HCT116 (cell line): ENCODE results near the gene SYDE1. TPM values are rescaled to one million over a fixed set of nuclear protein-coding genes. Genes with fewer than 3 reads are reported as not detected.

Experiments
- ATAC-seq: fragments of 200-7000 bp; cut with Tn5 transposase; 2 replicates; pipeline ENCODE4 v1.9.1; 2020; ENCODE audit warnings: mild to moderate bottlenecking, moderate library complexity
- BruUV-seq: library from RNA; stranded (reverse); fragments of 400-500 nt; replicated peaks from 2 replicates; lab custom pipeline; 2021; lab: Mats Ljungman, UMichigan
- CTCF ChIA-PET: fragments of 300-600 bp; sonication (Branson Sonifier 250); formaldehyde crosslinking; loops from one replicate; lab custom pipeline; 2021; ENCODE audit warnings: antibody characterized with exemption; lab: Charles Lee
- POLR2A ChIA-PET: fragments of 300-600, 350-600 bp; sonication (Branson Sonifier 250); formaldehyde crosslinking; loops from one replicate; lab custom pipeline; 2021; ENCODE audit warnings: antibody characterized with exemption; lab: Charles Lee
- RAD21 ChIA-PET, 2 experiments: fragments of 300-600 bp; sonication (Branson Sonifier 250); formaldehyde crosslinking; loops; one replicate each; lab custom pipeline; 2023; ENCODE audit warnings: low total read pairs in 2 of 2; ENCODE audit not compliant: uncharacterized antibody in 2 of 2, unreplicated experiment in 2 of 2, low non-redundant PET in 1 of 2; lab: Charles Lee
- DNase-seq: peaks from one replicate; pipeline ENCODE4 v3.0.0-alpha.2; 2010; ENCODE audit warnings: low read depth, low spot score
- H2AFZ ChIP-seq: fragments of 200-600 bp; shearing (Covaris generic), sonication (generic); 2 replicates; pipeline ENCODE4 v1.6.1; 2017; ENCODE audit warnings: low read depth, mixed run types, mixed read lengths, antibody characterized with exemption, low read length; ENCODE audit not compliant: poor library complexity, severe bottlenecking
- H3K27ac ChIP-seq: 2 replicates; pipeline ENCODE4 v1.5.1; 2012; ENCODE audit warnings: low read depth, low read length
- H3K27me3 ChIP-seq: fragments of 200-600 bp; sonication (generic); 2 replicates; pipeline ENCODE4 v1.6.1; 2016; ENCODE audit warnings: mixed run types, low read length, mixed read lengths; ENCODE audit not compliant: insufficient read depth
- H3K36me3 ChIP-seq, 2 experiments: fragments of 200-500 bp in 1 of 2; fragments of 200-600 bp in 1 of 2; sonication (Bioruptor generic) in 1 of 2; sonication (generic) in 1 of 2; 2 replicates each; pipeline versions ENCODE4 v1.5.1 to v1.6.1; 2014 to 2016; ENCODE audit warnings: low read length in 2 of 2, inconsistent platforms in 1 of 2, mixed read lengths in 1 of 2, mixed run types in 1 of 2; ENCODE audit not compliant: insufficient read depth in 2 of 2, control insufficient read depth in 1 of 2
- H3K4me1 ChIP-seq, 2 experiments: fragments of 200-600 bp in 1 of 2; sonication (generic) in 1 of 2; 2 replicates each; pipeline versions ENCODE4 v1.5.1 to v1.6.1; 2012 to 2017; ENCODE audit warnings: low read length in 2 of 2, inconsistent platforms in 1 of 2, mild to moderate bottlenecking in 1 of 2, mixed read lengths in 1 of 2, mixed run types in 1 of 2, moderate library complexity in 1 of 2; ENCODE audit not compliant: insufficient read depth in 2 of 2, control insufficient read depth in 1 of 2
- H3K4me2 ChIP-seq: fragments of 200-600 bp; sonication (generic); 2 replicates; pipeline ENCODE4 v1.6.1; 2017; ENCODE audit warnings: mixed run types, low read length, mixed read lengths
- H3K4me3 ChIP-seq, 2 experiments: fragments of 200-600 bp in 1 of 2; sonication (generic) in 1 of 2; replicated peaks in 1 of 2; 2 replicates each; pipeline ENCODE4 v1.5.1; 2011 to 2016; ENCODE audit warnings: low read length in 2 of 2, control low read depth in 1 of 2, low read depth in 1 of 2, mild to moderate bottlenecking in 1 of 2, mixed read lengths in 1 of 2, mixed run types in 1 of 2
- H3K79me2 ChIP-seq: fragments of 200-600 bp; sonication (generic); 2 replicates; pipeline ENCODE4 v1.6.1; 2017; ENCODE audit warnings: mild to moderate bottlenecking, mixed run types, low read length, moderate library complexity, mixed read lengths; ENCODE audit not compliant: insufficient read depth
- H3K9ac ChIP-seq: fragments of 200-600 bp; sonication (generic); 2 replicates; pipeline ENCODE4 v1.6.1; 2016; ENCODE audit warnings: low read length, mixed read lengths
- H3K9me2 ChIP-seq: fragments of 200-600 bp; sonication (generic), shearing (Covaris generic); 2 replicates; pipeline ENCODE4 v1.6.1; 2017; ENCODE audit warnings: mixed run types, mild to moderate bottlenecking, moderate library complexity; ENCODE audit not compliant: insufficient read depth
- H3K9me3 ChIP-seq, 2 experiments: fragments of 200-500 bp in 1 of 2; fragments of 200-600 bp in 1 of 2; sonication (Bioruptor generic) in 1 of 2; sonication (generic) in 1 of 2; 2 replicates each; pipeline ENCODE4 v1.6.1; 2014 to 2017; ENCODE audit warnings: low read length in 2 of 2, mixed read lengths in 2 of 2, inconsistent platforms in 1 of 2, low read depth in 1 of 2, mild to moderate bottlenecking in 1 of 2, mixed run types in 1 of 2, moderate library complexity in 1 of 2; ENCODE audit not compliant: control insufficient read depth in 1 of 2, insufficient read depth in 1 of 2
- H4K20me1 ChIP-seq: fragments of 200-600 bp; sonication (generic), shearing (Covaris generic); 2 replicates; pipeline ENCODE4 v1.6.1; 2017; ENCODE audit warnings: mixed run types, mild to moderate bottlenecking, moderate library complexity; ENCODE audit not compliant: insufficient read depth
- ATF3 ChIP-seq: IDR thresholded peaks from 2 replicates; pipeline ENCODE4 v1.6.1; 2012
- CBX3 ChIP-seq: IDR thresholded peaks from 2 replicates; pipeline ENCODE4 v1.6.1; 2012; ENCODE audit warnings: low read depth
- CEBPB ChIP-seq: IDR thresholded peaks from 2 replicates; pipeline ENCODE4 v1.6.1; 2012; ENCODE audit warnings: low read depth
- CTCF ChIP-seq, 3 experiments: fragments of 200-600 bp in 1 of 3; sonication (generic) in 1 of 3; IDR thresholded peaks in 2 of 3; conservative IDR thresholded peaks in 1 of 3; 2 replicates each; pipeline ENCODE4 v1.5.1; 2012 to 2017; ENCODE audit warnings: low read depth in 2 of 3, low read length in 2 of 3, antibody characterized with exemption in 1 of 3, borderline replicate concordance in 1 of 3, control low read depth in 1 of 3, mild to moderate bottlenecking in 1 of 3, mixed read lengths in 1 of 3, mixed run types in 1 of 3, moderate library complexity in 1 of 3; ENCODE audit not compliant: insufficient read depth in 1 of 3
- EGR1 ChIP-seq: IDR thresholded peaks from 2 replicates; pipeline ENCODE4 v1.6.1; 2012; ENCODE audit warnings: low read depth
- EZH2 ChIP-seq: fragments of 200-600 bp; sonication (generic); IDR thresholded peaks from 2 replicates; pipeline ENCODE4 v1.6.1; 2017; ENCODE audit warnings: antibody characterized with exemption, mixed run types
- EZH2phosphoT487 ChIP-seq: fragments of 200-600 bp; IDR thresholded peaks from 2 replicates; pipeline ENCODE4 v1.6.1; 2018; ENCODE audit warnings: antibody characterized with exemption, borderline replicate concordance
- FOSL1 ChIP-seq: IDR thresholded peaks from 2 replicates; pipeline ENCODE4 v1.6.1; 2012; ENCODE audit warnings: low read depth
- JUND ChIP-seq: IDR thresholded peaks from 2 replicates; pipeline ENCODE4 v1.6.1; 2012
- MAX ChIP-seq: IDR thresholded peaks from 2 replicates; pipeline ENCODE4 v1.6.1; 2012
- POLR2A ChIP-seq: IDR thresholded peaks from 2 replicates; pipeline ENCODE4 v1.7.0; 2011; ENCODE audit warnings: borderline replicate concordance; ENCODE audit not compliant: insufficient read depth, insufficient read length; ENCODE audit errors: extremely low read depth
- POLR2AphosphoS5 ChIP-seq: IDR thresholded peaks from 2 replicates; pipeline ENCODE4 v1.6.1; 2011; ENCODE audit warnings: mild to moderate bottlenecking, low read depth, low read length, moderate library complexity
- RAD21 ChIP-seq: IDR thresholded peaks from 2 replicates; pipeline ENCODE4 v1.6.1; 2012; ENCODE audit warnings: low read depth, mild to moderate bottlenecking
- REST ChIP-seq: IDR thresholded peaks from 2 replicates; pipeline ENCODE4 v1.6.1; 2012; ENCODE audit warnings: low read depth
- SIN3A ChIP-seq: IDR thresholded peaks from 2 replicates; pipeline ENCODE4 v1.6.1; 2012; ENCODE audit warnings: low read depth
- SP1 ChIP-seq: IDR thresholded peaks from 2 replicates; pipeline ENCODE4 v1.6.1; 2012; ENCODE audit warnings: low read depth
- SRF ChIP-seq: IDR thresholded peaks from 2 replicates; pipeline ENCODE4 v1.6.1; 2012; ENCODE audit warnings: low read depth
- TCF7L2 ChIP-seq: IDR thresholded peaks from 2 replicates; pipeline ENCODE4 v1.7.0; 2011; ENCODE audit warnings: borderline replicate concordance, inconsistent platforms; ENCODE audit not compliant: insufficient read depth, insufficient read length; ENCODE audit errors: extremely low read depth
- YY1 ChIP-seq: IDR thresholded peaks from 2 replicates; pipeline ENCODE4 v1.6.1; 2011; ENCODE audit warnings: low read length, low read depth, moderate library complexity, mild to moderate bottlenecking; ENCODE audit not compliant: insufficient replicate concordance; ENCODE audit errors: extremely low read depth
- ZBTB33 ChIP-seq: IDR thresholded peaks from 2 replicates; pipeline ENCODE4 v1.6.1; 2011; ENCODE audit warnings: mild to moderate bottlenecking, low read length, moderate library complexity; ENCODE audit not compliant: insufficient replicate concordance; ENCODE audit errors: extremely low read depth
- intact Hi-C: fragments of 100-400 bp; cut with micrococcal nuclease; formaldehyde crosslinking; loops from 2 replicates; pipeline ENCODE4 v1.10.0; 2022
- total RNA-seq: library from RNA; stranded (reverse); gene quantifications from one replicate; pipeline ENCODE4 v1.2.1, GENCODE V29; 2021; ENCODE audit not compliant: unreplicated experiment

The SYDE1 gene
- total RNA-seq, 1 experiment from 2014 or later = 4.9 TPM

GRCh38 chr19:15144046-15144646, 36.9 kb downstream of the SYDE1 start:
- Histone ChIP-seq H3K4me2 (no peak overlapping the region), H3K79me2 (no peaks in the 10 kb centered on the region), H3K4me3 (no peak overlapping the region), H3K9ac (no peak overlapping the region), H3K27me3 (no peaks in the 10 kb centered on the region), H3K9me2 (no peaks in the 10 kb centered on the region), H3K27ac (no peak overlapping the region), H2AFZ (no peak overlapping the region), H3K9me3 (peaks cover 3 to 5% of the 10 kb centered on the region in 2 experiments; a peak in 2 of 4 replicates), H3K4me1 (no peaks in the 10 kb centered on the region; a peak in 1 of 4 replicates), H4K20me1 (no peaks in the 10 kb centered on the region), H3K36me3 (no peaks in the 10 kb centered on the region)
- RAD21 ChIA-PET = interaction anchor here in 1 of 2 experiments (0.7 kb wide), 1 partner anchor 55 kb away, joined by 3 read pairs; no protein-coding TSS in a partner anchor
- no TSS peak for BruUV-seq
- CTCF ChIA-PET = no interaction called here
- TF ChIP-seq YY1 (no peak), POLR2A (no peak), REST (no peak), TCF7L2 (no peak), MAX (no peak), POLR2AphosphoS5 (no peak), SP1 (no peak), FOSL1 (no peak), CEBPB (no peak), JUND (no peak), RAD21 (no peak), EGR1 (no peak), ZBTB33 (no peak), CTCF (IDR thresholded peaks at IDR 0.05 in 2 of 3, conservative IDR thresholded peaks at IDR 0.05 in 1 of 3; ENCODE audit: borderline replicate concordance in 1 of 3, insufficient read depth in 1 of 3, low read depth in 2 of 3, low read length in 2 of 3) (no peak), EZH2phosphoT487 (no peak), ATF3 (no peak), EZH2 (no peak), CBX3 (no peak), SRF (no peak), SIN3A (no peak)
- ATAC-seq (no peak), DNase-seq (no peak)
- intact Hi-C loops = no loop called here
- POLR2A ChIA-PET = no interaction called here
